IMR-90 (cell line): Measurements from ENCODE around the gene MAP2.

Experiments used
- CTCF ChIP-seq: conservative IDR thresholded peaks from 2 replicates; pipeline ENCODE4 v1.5.1; 2012; ENCODE audit warnings: mild to moderate bottlenecking, low read depth, low read length, improper control_type of control experiment
- ELK1 ChIP-seq: fragments of 150-350 bp; IDR thresholded peaks from 2 replicates; pipeline ENCODE4 v1.6.1; 2016; ENCODE audit warnings: low read depth, mild to moderate bottlenecking, low read length, moderate library complexity, borderline replicate concordance
- MXI1 ChIP-seq: IDR thresholded peaks from 2 replicates; pipeline ENCODE4 v1.6.1; 2012; ENCODE audit warnings: low read depth, mild to moderate bottlenecking, low read length, moderate library complexity, borderline replicate concordance
- POLR2A ChIP-seq: IDR thresholded peaks from 2 replicates; pipeline ENCODE4 v1.6.1; 2012; ENCODE audit warnings: mild to moderate bottlenecking, low read depth, low read length
- RAD21 ChIP-seq: IDR thresholded peaks from 2 replicates; pipeline ENCODE4 v1.6.1; 2012; ENCODE audit warnings: low read length, improper control_type of control experiment
- RFX5 ChIP-seq: IDR thresholded peaks from 2 replicates; pipeline ENCODE4 v1.8.0; 2012; ENCODE audit warnings: low read depth, mild to moderate bottlenecking, low read length, moderate library complexity
- USF2 ChIP-seq: fragments of 150-350 bp; IDR thresholded peaks from 2 replicates; pipeline ENCODE4 v1.6.1; 2017; ENCODE audit warnings: mild to moderate bottlenecking, antibody characterized with exemption, low read length, low read depth

- TF ChIP-seq CTCF (no peak), POLR2A (no peak), RAD21 (no peak), ELK1 (no peak), MXI1 (no peak), RFX5 (no peak), USF2 (no peak)
Measured at GRCh38 chr2:209523041-209523740, 99.3 kb downstream of the MAP2 start.
